GM20000 (cell line): ENCODE results near the gene PHOX2B.

Source experiments
- DNase-seq: peaks from one replicate; pipeline ENCODE4 v3.0.0; 2012; ENCODE audit warnings: low spot score
- TF ChIP-seq, protein P1 (sequence below): IDR thresholded peaks from 2 replicates; pipeline ENCODE4 v1.5.1; 2012; ENCODE audit warnings: mild to moderate bottlenecking, control low read depth; ENCODE audit errors: extremely low read depth, missing control alignments

The PHOX2B gene

GRCh38 chr4:41752081-41752836 lies 3.7 kb upstream of the PHOX2B start:
- TF ChIP-seq, protein P1, sequence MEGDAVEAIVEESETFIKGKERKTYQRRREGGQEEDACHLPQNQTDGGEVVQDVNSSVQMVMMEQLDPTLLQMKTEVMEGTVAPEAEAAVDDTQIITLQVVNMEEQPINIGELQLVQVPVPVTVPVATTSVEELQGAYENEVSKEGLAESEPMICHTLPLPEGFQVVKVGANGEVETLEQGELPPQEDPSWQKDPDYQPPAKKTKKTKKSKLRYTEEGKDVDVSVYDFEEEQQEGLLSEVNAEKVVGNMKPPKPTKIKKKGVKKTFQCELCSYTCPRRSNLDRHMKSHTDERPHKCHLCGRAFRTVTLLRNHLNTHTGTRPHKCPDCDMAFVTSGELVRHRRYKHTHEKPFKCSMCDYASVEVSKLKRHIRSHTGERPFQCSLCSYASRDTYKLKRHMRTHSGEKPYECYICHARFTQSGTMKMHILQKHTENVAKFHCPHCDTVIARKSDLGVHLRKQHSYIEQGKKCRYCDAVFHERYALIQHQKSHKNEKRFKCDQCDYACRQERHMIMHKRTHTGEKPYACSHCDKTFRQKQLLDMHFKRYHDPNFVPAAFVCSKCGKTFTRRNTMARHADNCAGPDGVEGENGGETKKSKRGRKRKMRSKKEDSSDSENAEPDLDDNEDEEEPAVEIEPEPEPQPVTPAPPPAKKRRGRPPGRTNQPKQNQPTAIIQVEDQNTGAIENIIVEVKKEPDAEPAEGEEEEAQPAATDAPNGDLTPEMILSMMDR, result no peak
- no peak for DNase-seq

DNA sequence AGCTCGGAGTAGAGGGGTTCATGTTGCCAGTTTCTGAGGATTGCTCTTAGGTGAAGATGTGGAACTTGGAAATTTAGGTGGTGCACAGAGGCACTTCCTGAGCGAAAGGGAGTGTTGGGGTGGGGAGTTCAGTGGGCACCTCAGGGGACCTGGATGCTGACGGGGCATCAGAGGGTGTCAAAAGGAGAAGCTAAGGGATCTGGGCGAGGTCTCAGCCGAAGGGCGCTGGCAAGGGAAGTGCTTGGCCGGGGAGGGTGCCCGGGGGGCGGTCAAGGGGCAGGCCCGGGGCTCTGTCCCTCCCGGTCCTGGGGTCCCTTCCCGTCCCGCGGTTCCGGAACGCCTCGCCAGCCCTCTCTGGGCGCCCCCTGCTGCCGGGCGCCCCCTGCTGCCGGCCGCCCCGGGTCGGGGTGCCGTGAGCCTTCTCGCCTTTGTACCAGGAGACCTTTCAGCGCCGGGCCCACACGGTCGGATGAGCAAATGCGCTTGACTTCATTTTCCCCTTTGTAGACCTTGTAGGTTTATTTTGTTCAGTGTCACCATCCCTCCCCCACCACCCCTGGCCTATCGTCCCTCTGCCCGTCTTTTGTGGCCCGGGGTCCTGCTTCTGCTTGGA lies 3.0 kb upstream of the PHOX2B start:
- no peak for DNase-seq
- TF ChIP-seq, protein P1, result peak; percentile 12

DNA sequence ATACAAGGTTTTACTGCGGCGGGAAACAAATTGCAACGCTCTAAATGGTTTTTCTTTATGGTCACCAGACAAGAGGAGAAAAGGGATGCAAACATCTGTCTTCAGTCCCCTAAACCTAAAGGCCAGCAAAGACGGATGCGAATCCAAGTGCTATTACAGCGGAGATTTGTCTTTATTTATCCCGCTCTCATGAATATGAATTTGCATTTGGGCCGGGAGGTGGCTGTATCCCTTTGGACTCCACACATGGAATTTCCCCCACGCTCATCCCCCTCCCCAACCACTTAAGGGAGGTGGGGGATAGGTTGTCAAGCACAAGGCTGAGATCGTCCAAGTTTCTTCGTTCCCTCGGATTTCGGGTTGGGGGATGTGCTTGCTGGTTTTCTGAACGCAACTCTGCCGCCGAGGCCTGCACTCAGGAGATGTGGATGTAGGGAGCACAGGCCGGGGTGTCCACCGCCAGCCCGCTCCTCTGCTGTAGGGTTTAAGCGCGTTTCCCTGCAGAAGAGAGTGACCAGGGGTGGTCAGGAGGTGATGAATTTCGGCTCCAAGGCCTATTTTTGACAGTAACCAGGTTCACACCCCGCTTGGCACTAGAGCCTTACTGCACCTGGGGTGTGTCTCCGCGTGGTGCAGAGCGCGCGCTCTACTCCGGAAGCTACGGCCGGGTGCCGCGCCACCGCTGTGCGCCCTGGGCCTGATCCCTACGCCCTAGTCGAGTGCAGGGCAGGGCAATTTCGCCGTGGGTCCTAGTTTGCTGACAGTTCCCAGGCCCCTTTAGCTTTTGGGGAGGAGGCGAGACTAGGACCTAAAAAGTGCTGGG lies 2.3 kb upstream of the PHOX2B start:
- DNase-seq, result no peak
- TF ChIP-seq, protein P1, result no peak

- no peak for DNase-seq
- TF ChIP-seq, protein P1, result no peak
These were observed 1.6 kb upstream of the PHOX2B start for GRCh38 chr4:41750121-41750625.

GRCh38 chr4:41749631-41750039 lies 1.1 kb upstream of the PHOX2B start:
- no peak for DNase-seq
- TF ChIP-seq, protein P1, result no peak

DNA sequence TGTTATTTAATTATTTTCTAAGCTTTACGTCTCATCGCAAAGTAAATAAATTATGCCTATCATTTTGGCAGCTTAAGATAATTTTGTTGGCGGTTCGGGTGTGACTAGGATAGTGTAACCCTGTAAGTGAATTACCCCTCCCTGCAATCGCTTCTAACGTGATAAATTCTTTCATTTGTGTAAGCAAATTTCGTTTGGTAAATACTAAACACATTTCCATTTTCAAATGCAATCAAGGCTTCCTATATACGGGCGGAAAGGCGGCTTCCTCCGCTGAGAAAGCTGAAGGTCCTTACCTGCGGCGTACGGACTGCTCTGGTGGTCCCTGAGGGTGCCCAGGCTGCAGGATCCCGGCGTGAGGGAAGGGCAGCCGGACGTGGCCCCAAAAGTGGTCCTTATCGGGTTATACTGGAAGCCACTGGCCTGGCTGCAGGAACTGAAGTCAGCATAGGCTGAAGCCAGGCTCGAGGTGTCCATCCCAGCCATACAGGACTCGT lies 403 bp downstream of the PHOX2B start:
- TF ChIP-seq, protein P1, result no peak
- DNase-seq, result no peak
